Activated CD8-positive, alpha-beta memory T cell treated with anti-CD3 and anti-CD28 coated beads for 36 hours (primary cell): ENCODE measurements around the gene CUX1. TPM values are rescaled to one million over a fixed set of nuclear protein-coding genes. Genes with fewer than 3 reads are reported as not detected.
"Not testable (repeated sequence)": the region's sequence is repeated elsewhere in the genome, so short reads cannot be mapped to it uniquely, and the experiment has no call there.

Experiments used
- CTCF ChIA-PET: fragments of 350-600 bp; sonication (Branson Sonifier 250); formaldehyde crosslinking; loops from one replicate; lab custom pipeline; 2021; ENCODE audit warnings: antibody characterized with exemption; lab: Charles Lee
- POLR2A ChIA-PET: fragments of 350-600 bp; sonication (Branson Sonifier 250); formaldehyde crosslinking; loops from one replicate; lab custom pipeline; 2021; ENCODE audit warnings: antibody characterized with exemption; lab: Charles Lee
- total RNA-seq, 2 experiments: library from RNA; stranded (reverse); gene quantifications; one replicate each; pipeline ENCODE4 v1.2.3, GENCODE V29; 2021

CUX1 gene
- total RNA-seq, 2 experiments from 2014 or later: 21.1 to 23.2 TPM

GRCh38 chr7:101880282-101881054 lies 63.0 kb downstream of the CUX1 start:
- ChIA-PET POLR2A (no interaction called here), CTCF (no interaction called here)

DNA sequence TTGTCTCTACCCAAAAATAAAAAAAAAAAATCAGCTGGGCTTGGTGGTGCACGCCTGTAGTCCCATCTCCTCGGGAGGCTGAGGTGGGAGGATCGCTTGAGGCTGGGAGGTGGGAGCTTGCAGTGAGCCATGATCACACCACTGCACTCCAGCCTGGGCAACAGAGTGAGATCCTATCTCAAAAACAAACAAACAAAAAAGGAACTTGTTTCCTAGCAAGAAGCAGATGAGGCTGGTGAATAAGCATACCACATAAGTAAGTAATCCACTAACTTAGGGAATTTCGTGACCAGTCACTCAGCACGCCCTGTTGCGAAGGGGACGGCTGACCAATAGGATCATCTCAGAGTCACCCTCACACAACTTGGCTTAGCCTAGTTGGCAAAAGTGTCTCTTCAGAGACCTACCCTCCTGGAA lies 64.6 kb downstream of the CUX1 start:
- ChIA-PET POLR2A (no interaction called here), CTCF (no interaction called here)

DNA sequence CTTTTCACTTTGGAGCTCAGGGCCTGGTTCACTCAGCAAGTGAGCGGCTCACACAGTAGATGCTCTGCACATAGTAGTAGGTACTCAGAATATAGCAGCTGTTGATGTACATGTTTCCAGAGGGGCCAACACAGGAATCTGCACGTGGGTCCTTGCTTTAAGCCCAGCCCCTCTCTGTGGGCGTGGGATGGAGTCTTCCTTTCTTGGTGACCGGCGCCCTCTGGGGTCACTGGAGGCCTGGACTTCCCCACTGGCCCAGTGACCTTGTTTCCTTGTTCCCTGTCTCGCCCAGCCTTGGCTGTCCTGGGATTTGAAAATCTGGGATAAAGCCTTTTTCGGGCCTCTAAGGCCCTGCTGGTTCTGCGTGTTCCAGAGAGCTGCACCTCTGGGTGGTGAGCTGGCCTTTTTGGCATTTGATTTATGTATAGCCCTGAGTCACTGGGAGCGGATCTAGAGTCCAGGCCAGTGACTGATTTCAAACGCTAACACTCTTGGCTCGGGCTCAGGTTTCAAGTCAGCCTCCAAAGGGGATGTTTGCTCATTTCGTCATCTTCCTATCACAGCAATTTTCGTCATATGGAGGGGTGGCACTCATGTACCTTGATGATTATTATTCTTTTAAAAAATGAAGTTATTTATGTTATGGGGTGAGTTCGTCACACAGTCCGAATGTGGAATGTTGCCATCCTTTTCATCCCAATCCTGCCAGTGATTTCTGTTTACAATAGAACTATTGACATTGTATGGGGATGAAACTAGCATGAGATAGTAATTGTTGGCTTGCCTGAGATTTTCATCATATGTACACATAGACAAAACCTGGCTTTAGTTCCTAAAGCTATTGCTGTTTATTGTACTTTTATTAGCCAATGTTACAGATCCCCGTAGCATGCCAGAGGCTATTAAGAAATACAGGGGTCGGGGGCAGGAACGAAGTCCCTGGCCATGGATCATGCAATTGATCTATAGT lies 65.5 kb downstream of the CUX1 start:
- ChIA-PET CTCF (no interaction called here), POLR2A (no interaction called here)

DNA sequence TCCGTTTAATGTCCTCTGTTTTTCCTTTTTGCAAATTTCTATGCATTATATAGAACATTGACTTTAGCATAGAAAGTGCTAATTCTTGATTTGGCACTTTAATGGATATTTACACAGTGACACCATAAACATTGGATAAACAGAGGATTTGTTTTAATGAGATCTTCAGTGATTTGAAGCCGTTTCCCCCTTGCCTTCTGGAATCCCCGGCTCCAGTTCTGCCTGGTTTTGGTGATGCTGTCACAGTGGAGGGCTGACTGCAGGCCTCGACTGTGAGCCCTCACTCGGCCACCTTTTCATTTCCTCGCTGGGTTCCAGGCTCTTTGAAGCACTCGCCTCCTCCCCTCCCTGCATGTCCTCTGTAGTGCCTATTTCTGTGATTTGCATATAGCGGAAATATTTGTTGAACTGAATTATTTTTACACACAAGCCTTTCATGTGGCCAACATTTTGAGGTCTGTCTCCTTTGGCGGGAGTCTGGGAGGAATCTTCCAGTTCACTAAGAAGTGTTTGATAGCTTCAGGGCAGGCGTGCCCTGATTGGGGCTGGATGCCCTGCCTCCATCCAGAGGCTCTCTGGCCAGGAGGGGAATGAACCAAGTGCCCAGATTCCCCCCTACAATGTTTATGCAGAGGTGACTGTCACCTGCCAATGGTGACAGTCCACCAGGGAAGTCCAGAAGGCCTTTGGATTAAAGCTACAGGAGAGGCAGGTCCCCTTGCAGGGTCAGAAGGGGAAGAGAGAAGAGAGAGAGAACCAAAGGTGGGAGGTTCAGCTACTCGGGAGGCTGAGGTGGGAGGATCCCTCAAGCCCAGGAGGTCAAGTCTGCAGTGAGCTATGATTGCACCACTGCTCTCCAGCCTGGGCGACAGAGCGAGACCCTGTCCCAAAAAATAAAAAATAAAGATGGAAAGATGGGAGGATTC lies 67.5 kb downstream of the CUX1 start:
- POLR2A ChIA-PET: no interaction called here

GRCh38 chr7:101885597-101885955 lies 68.2 kb downstream of the CUX1 start:
- POLR2A ChIA-PET: no interaction called here
- CTCF ChIA-PET: interaction anchor here (0.6 kb wide), 1 partner anchor 10 kb away, joined by 3 read pairs; no protein-coding TSS in a partner anchor

More for the DNA sequence above, 67.5 kb downstream of the CUX1 start:
- CTCF ChIA-PET: no interaction called here

GRCh38 chr7:101887352-101887751 lies 69.9 kb downstream of the CUX1 start:
- CTCF ChIA-PET: interaction anchor here (0.7 kb wide), 1 partner anchor 85 kb away, joined by 3 read pairs; no protein-coding TSS in a partner anchor

DNA sequence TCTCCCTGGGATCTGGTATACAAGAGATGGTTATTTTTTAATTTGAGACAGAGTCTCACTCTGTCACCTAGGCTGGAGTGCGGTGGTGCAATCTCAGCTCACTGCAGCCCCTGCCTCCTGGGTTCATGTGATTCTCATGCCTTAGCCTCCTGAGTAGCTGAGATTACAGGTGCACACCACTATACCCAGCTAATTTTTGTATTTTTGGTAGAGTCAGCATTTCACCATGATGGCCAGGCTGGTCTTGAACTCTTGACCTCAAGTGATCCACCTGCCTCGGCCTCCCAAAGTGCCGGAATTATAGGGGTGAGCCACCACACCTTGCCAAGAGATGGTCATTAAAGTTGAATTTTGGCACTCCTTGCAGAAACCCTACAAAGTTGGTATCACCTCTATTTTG lies 71.1 kb downstream of the CUX1 start:
- CTCF ChIA-PET, POLR2A ChIA-PET: not testable (repeated sequence)

More at GRCh38 chr7:101887352-101887751, 69.9 kb downstream of the CUX1 start:
- POLR2A ChIA-PET: not testable (repeated sequence)

- CTCF ChIA-PET: no interaction called here
- POLR2A ChIA-PET: no interaction called here
Observed at GRCh38 chr7:101890749-101891523, 73.5 kb downstream of the CUX1 start.

DNA sequence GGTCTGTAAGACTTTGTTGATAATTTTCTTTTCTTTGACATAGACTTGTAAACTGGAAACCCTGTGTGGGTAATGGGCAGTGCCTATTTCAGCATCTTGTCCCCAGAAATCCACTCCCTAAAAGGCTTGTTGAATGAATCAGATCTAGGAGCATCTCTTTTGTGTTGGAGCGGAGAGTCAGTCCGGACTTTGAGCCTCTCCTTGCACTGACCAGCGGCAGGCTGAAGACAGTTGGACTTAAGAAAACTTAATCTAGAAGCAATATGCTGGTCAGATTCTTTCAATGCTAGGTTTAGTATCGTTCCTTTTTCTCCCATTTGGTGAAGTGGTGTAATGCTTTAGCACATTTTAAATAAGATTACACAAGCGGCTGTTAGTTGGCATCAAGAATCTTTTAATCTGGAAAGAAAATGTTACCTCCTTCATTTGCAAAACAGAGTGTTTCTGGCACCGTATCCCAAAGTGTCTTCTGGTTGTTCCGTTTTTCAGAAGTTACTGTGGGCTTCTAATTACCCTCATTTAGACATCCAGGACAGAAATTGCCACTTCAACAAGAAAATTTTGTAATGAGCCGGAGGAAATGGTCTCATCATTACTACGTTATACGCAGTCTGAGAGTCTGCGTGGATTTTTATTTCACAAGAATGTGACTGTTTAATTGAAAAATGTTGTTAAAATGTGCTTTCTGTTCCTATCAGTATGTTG lies 74.7 kb downstream of the CUX1 start:
- CTCF ChIA-PET: no interaction called here
- POLR2A ChIA-PET: no interaction called here

GRCh38 chr7:101893341-101894082 lies 76.1 kb downstream of the CUX1 start:
- ChIA-PET POLR2A (no interaction called here), CTCF (no interaction called here)

DNA sequence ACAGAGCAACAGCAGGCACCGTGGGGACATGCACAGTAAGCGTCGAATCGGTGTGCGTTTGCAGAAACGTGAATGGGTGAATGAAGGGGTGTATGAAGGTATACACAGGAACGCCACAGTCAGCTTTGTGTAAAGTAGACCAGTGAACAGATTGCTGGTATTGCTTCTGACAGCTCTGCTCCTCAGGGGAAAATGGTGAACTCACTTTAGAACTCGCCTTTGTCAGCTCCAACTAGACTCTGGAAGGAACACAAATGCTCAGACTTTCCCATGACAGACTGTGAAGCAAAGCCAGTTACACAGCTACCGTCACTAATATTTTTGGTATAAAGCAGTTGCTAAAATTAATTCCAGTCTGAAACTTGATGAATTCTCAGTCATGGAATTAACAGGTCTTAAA lies 78.9 kb downstream of the CUX1 start:
- POLR2A ChIA-PET: no interaction called here
- CTCF ChIA-PET: interaction anchor here (0.7 kb wide), 1 partner anchor 10 kb away, joined by 3 read pairs; no protein-coding TSS in a partner anchor

DNA sequence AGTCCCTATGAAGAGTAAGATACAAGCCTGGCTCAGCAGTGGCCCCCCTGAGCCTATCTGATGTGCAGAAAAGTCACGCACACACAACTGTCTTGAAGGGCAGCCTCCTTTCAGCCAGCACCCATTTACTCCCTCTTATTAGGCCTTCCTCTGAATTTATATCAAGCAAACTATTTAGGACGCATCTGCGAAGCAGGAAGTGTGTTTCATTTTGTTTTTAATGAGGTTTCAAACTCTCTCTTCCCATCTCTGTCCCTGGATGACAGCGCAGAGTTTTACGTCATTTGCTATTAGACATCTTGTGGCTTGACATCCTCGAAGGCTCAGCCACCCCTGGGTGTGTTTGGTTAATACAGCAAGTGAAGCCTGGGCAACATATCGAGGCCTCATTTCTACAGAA lies 79.5 kb downstream of the CUX1 start:
- ChIA-PET POLR2A (no interaction called here), CTCF (no interaction called here)

DNA sequence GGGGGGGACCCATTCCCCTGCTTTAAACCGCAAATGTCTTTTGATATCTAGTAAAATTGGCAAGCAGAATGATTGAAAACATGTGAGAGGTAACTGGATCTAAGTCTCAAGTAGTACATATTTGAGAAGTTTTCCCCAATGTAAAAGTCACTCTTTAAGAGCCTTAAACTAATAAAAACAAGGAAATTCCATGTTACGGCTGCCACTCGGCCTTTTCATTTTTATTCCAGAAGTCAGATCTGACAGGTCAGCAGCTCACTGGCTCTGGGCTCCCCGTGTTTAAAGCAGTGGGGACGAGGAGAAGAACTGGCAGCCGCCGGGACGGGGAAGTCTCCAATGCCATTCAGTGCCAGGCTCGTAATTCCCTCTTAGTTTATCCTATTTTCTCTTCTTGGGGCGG lies 80.7 kb downstream of the CUX1 start:
- POLR2A ChIA-PET: no interaction called here
- CTCF ChIA-PET: no interaction called here

DNA sequence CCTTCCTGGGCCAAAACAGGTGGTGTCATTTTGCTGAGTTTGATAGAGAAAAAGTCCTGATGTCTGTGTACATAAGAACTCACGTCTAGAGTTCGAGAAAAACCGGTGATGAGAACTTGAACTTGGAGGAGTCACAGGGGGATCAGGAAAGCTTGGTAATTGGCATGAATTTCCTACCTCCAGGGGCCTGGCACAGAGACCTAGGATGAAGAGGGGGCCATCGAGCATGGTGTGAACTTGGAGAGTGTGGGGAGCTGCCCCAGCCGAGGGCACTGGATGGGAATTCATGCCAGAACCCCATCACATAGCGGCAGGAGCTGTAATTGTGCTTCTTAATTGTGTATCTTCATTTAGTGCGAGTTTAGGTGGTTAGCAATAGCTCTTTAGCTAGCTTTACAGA lies 82.2 kb downstream of the CUX1 start:
- ChIA-PET POLR2A (no interaction called here), CTCF (no interaction called here)

DNA sequence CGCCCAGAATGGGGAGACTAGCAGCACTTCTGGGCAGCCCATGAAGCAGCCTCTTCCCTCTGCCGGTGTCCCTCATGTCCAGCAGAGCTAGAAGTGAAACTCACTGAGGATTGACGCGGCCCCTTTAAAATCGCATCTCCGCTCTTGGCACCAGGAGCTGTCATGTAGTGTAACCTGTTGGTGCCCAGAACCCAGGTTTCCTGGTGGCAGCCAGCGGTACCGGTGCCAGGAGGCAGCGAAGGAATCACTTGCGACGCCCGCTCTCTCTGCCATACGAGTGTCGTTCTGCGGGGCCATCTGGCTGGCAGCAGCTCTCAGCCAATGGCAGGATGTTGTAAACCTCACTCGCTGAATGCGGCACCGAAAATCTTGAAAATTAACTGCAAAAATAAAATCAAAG lies 82.7 kb downstream of the CUX1 start:
- CTCF ChIA-PET: interaction anchor here (0.6 kb wide), 1 partner anchor 922 kb away, joined by 3 read pairs; no protein-coding TSS in a partner anchor
- POLR2A ChIA-PET: no interaction called here

DNA sequence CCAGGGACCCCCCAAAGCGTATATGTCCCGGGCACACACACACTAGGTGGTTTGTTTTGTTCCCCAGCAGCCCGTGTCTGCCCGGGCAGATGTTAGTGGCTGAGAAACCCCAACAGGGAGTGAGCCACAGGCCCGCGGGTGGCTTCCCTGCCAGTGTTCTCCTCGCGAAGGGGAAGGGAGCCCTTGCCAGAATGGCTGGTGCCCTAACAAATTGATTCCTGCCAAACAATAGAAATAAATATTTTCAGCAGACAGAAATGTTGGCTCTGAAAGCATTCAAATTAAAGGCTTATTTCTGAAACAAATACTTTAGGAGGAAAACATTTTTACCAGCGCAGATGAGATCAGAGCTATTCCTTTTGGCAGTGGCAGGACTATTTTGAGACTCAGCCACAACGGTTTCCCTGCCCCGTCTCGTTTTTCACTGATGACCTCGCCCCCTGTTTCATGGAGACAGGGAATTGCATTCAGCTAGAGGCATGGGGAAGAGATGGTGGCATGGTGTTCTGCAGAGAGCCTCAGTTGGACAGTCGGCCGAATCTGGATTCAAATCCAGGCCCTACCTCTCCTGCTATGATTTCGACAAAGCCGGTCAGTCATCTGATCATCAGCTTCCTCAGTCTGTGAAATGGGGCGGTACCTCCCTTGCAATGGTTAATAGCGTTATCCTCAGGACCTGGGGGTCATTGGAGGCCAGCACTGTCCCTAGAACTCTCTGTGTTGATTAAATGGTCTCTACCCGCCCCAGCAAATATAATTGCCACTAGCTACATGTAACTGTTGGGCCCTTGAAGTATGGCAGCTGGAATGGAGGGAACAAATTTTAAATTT lies 84.5 kb downstream of the CUX1 start:
- POLR2A ChIA-PET: no interaction called here
- CTCF ChIA-PET: no interaction called here
